CD4-positive, alpha-beta T cell (primary cell): ENCODE data around the gene TIE1. TPM values are rescaled to one million over a fixed set of nuclear protein-coding genes. Genes with fewer than 3 reads are reported as not detected.

Source experiments
- ATAC-seq: fragments of 200-7000 bp; cut with Tn5 transposase; one replicate; pipeline ENCODE4 v1.10.0; 2022; ENCODE audit warnings: mild to moderate bottlenecking; ENCODE audit not compliant: poor library complexity
- CTCF ChIA-PET: fragments of 350-600 bp; sonication (Branson Sonifier 250); formaldehyde crosslinking; loops from one replicate; lab custom pipeline; 2021; ENCODE audit warnings: antibody characterized with exemption, inconsistent platforms; lab: Charles Lee
- POLR2A ChIA-PET: fragments of 350-600 bp; sonication (Branson Sonifier 250); formaldehyde crosslinking; loops from one replicate; lab custom pipeline; 2021; ENCODE audit warnings: antibody characterized with exemption, inconsistent platforms; lab: Charles Lee
- DNase-seq, 14 experiments: peaks; one replicate each; pipeline ENCODE4 v3.0.0-alpha.2; 2013 to 2020; ENCODE audit warnings: mixed read lengths in 2 of 14
- H3K27ac ChIP-seq, 2 donors: one replicate each; pipeline versions ENCODE4 v1.5.1 to v1.7.0; 2013; ENCODE audit warnings: low read length in 2 of 2, low read depth in 1 of 2, mild to moderate bottlenecking in 1 of 2
- H3K27me3 ChIP-seq, 2 experiments: 1 replicate in 1 of 2; 2 replicates in 1 of 2; pipeline versions ENCODE4 v1.6.1 to v1.7.0; 2013; ENCODE audit warnings: low read length in 2 of 2, control low read depth in 1 of 2, mild to moderate bottlenecking in 1 of 2, moderate library complexity in 1 of 2; ENCODE audit not compliant: insufficient read depth in 2 of 2, control insufficient read depth in 1 of 2
- H3K36me3 ChIP-seq: one replicate; pipeline ENCODE4 v1.6.1; 2013; ENCODE audit warnings: low read length, control low read depth; ENCODE audit not compliant: insufficient read depth
- H3K4me1 ChIP-seq: one replicate; pipeline ENCODE4 v1.6.1; 2013; ENCODE audit warnings: low read length, control low read depth; ENCODE audit not compliant: insufficient read depth
- H3K4me3 ChIP-seq: one replicate; pipeline ENCODE4 v1.5.1; 2013; ENCODE audit warnings: mild to moderate bottlenecking, low read length, moderate library complexity
- H3K9me3 ChIP-seq, 2 experiments: 1 replicate in 1 of 2; 2 replicates in 1 of 2; pipeline versions ENCODE4 v1.6.1 to v1.7.0; 2013; ENCODE audit warnings: low read length in 2 of 2, mild to moderate bottlenecking in 2 of 2, control low read depth in 1 of 2, moderate library complexity in 1 of 2; ENCODE audit not compliant: control insufficient read depth in 1 of 2, insufficient read depth in 1 of 2
- H3K27ac Mint-ChIP-seq: one replicate; pipeline ENCODE4 v1.8.0; 2020; ENCODE audit warnings: mixed read lengths
- H3K27me3 Mint-ChIP-seq: one replicate; pipeline ENCODE4 v1.8.0; 2021; ENCODE audit warnings: mixed read lengths
- H3K36me3 Mint-ChIP-seq: one replicate; pipeline ENCODE4 v1.8.0; 2021; ENCODE audit warnings: low read depth, mixed read lengths
- H3K4me1 Mint-ChIP-seq: one replicate; pipeline ENCODE4 v1.8.0; 2021; ENCODE audit warnings: low read depth, mixed read lengths
- H3K4me3 Mint-ChIP-seq: one replicate; pipeline ENCODE4 v1.8.0; 2020; ENCODE audit warnings: mild to moderate bottlenecking, mixed read lengths
- H3K9me3 Mint-ChIP-seq: one replicate; pipeline ENCODE4 v1.8.0; 2020; ENCODE audit warnings: mixed read lengths
- intact Hi-C, 2 experiments: fragments of 100-400 bp; cut with DNase I in 1 of 2; cut with micrococcal nuclease in 1 of 2; formaldehyde crosslinking; loops; one replicate each; pipeline versions ENCODE4 v1.15.1 to v1.9.0; 2023 to 2025; cut with DNase I, micrococcal nuclease
- total RNA-seq, 174 experiments: library from RNA in 2 of 174; stranded (reverse) in 2 of 174; gene quantifications; one replicate each; pipeline ENCODE4 v1.2.3 and lab custom pipeline; 2021 to 2026
- TF ChIP-seq, protein P1 (sequence below): fragments of 200-600 bp; IDR thresholded peaks from one replicate; pipeline ENCODE4 v1.8.0; 2022; ENCODE audit warnings: antibody characterized with exemption, mild to moderate bottlenecking

The TIE1 gene
- total RNA-seq, 2 experiments from 2014 or later = not detected

DNA sequence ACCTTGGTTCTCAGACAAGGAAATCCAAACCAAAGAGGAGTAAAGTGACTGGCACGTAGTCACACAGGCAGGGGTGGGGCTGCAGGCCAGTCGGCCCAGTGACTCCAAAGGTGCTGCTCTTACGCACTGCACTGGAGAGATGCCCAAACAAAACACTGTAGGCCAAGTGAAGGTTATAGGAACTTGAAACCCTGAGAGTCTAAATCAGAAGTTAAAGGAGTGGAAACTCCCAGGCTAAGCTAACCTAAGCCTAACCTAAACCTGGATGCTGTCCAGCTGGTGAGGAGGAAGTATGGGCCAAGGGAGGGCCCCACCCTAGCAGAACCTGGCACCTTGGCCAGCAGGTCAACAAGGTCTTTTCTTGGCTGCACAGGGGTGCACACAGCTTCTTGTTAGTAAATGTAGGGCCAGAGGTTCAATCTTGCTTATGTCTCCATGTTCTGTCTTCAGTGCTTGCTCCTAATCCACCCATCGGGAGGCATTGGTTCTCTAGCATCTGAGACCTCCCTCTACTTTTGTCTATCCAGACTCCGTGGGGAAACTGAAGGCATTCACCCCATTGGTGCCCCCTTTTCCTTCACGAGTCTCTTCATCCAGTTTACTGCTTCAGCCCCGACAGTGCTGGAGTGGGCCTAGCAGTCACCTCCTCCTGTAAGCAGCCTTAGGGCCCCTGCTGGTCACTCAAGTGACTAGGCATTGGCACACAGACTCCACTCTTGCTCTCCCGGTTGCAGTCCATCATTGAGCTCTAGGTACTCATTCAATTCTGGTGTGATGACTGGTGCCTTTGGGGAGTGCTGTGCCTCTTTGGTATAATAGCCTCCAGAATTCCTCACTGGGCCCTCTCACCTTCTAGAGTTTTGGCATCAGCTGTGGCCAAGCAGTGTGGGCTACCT, 43.9 kb upstream of the TIE1 start:
- ChIA-PET CTCF (no interaction called here), POLR2A (no interaction called here)
- Histone ChIP-seq H3K36me3 (no peaks in the 10 kb centered on the region), H3K27me3 (peaks cover 0 to 2% of the 10 kb centered on the region in 2 experiments), H3K9me3 (no peaks in the 10 kb centered on the region), H3K27ac (no peak overlapping the region), H3K4me1 (no peaks in the 10 kb centered on the region), H3K4me3 (no peak overlapping the region)
- TF ChIP-seq, protein P1, sequence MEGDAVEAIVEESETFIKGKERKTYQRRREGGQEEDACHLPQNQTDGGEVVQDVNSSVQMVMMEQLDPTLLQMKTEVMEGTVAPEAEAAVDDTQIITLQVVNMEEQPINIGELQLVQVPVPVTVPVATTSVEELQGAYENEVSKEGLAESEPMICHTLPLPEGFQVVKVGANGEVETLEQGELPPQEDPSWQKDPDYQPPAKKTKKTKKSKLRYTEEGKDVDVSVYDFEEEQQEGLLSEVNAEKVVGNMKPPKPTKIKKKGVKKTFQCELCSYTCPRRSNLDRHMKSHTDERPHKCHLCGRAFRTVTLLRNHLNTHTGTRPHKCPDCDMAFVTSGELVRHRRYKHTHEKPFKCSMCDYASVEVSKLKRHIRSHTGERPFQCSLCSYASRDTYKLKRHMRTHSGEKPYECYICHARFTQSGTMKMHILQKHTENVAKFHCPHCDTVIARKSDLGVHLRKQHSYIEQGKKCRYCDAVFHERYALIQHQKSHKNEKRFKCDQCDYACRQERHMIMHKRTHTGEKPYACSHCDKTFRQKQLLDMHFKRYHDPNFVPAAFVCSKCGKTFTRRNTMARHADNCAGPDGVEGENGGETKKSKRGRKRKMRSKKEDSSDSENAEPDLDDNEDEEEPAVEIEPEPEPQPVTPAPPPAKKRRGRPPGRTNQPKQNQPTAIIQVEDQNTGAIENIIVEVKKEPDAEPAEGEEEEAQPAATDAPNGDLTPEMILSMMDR = no peak
- no peak for ATAC-seq
- no peaks in the 10 kb centered on the region for H3K36me3 Mint-ChIP-seq
- intact Hi-C loops = no loop called here
- no peaks in the 10 kb centered on the region for H3K9me3 Mint-ChIP-seq
- peaks cover 12% of the 10 kb centered on the region for H3K27me3 Mint-ChIP-seq
- no peak overlapping the region for H3K4me3 Mint-ChIP-seq
- H3K4me1 Mint-ChIP-seq = no peaks in the 10 kb centered on the region
- no peak overlapping the region for H3K27ac Mint-ChIP-seq
- DNase-seq = no peak

DNA sequence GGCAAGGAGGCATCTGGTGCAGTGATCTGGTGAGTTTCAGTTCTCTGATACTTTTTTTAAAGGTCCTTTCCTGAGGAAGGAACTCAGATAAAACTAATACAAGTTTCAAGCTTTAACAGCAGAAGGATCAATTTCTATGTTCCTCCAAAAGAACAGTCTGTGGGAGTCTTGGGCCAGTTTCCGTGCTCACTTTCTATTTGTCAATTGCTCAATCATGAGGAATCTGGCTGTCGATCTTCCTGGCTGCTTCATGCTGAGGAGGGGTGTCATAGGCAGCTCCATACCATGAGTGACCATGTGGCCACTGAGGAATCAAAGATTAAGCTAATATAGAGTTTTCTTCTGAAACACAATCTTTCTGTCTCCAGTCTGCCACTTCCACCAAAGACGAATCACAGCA, 42.4 kb upstream of the TIE1 start:
- DNase-seq (no peak), ATAC-seq (no peak)
- H3K4me3 ChIP-seq = no peak overlapping the region
- H3K27ac ChIP-seq = no peak overlapping the region
- intact Hi-C loops = no loop called here
- ChIA-PET CTCF (no interaction called here), POLR2A (no interaction called here)
- H3K27me3 Mint-ChIP-seq = peaks cover 5% of the 10 kb centered on the region
- H3K27me3 ChIP-seq = peaks cover 0 to under 1% of the 10 kb centered on the region in 2 experiments
- no peaks in the 10 kb centered on the region for H3K36me3 ChIP-seq
- H3K4me3 Mint-ChIP-seq = no peak overlapping the region
- no peaks in the 10 kb centered on the region for H3K9me3 ChIP-seq
- H3K4me1 Mint-ChIP-seq = no peaks in the 10 kb centered on the region
- TF ChIP-seq, protein P1 = no peak
- H3K27ac Mint-ChIP-seq = no peak overlapping the region
- H3K36me3 Mint-ChIP-seq = no peaks in the 10 kb centered on the region
- H3K9me3 Mint-ChIP-seq = no peaks in the 10 kb centered on the region
- no peaks in the 10 kb centered on the region for H3K4me1 ChIP-seq

DNA sequence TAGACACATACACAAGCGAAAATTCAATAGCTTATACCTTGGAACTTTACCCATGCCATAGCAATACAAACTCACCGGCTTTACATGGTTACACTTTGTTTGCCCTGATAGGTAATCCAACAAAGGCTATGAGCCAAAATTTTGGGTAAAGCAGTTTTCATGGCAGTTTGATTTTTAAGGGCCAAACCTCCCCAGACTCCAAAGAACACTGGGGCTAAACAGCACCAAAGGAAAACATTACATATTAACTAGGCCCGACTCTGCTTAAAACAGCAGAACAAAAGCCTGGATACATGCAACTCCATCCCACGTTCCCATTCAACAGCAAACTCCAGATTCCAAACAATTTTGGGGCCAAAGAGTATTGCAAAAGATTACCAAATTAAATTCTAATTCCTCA, 35.4 kb upstream of the TIE1 start:
- H3K36me3 Mint-ChIP-seq = no peaks in the 10 kb centered on the region
- POLR2A ChIA-PET = no interaction called here
- TF ChIP-seq, protein P1 = no peak
- no peak for DNase-seq
- peaks cover 6% of the 10 kb centered on the region for H3K4me1 Mint-ChIP-seq
- Histone ChIP-seq H3K27ac (no peak overlapping the region), H3K36me3 (no peaks in the 10 kb centered on the region), H3K4me3 (no peak overlapping the region), H3K4me1 (peaks cover 3% of the 10 kb centered on the region), H3K9me3 (no peaks in the 10 kb centered on the region), H3K27me3 (peaks cover 0 to 6% of the 10 kb centered on the region in 2 experiments)
- H3K4me3 Mint-ChIP-seq = no peak overlapping the region
- H3K27me3 Mint-ChIP-seq = peaks cover 5% of the 10 kb centered on the region
- CTCF ChIA-PET = no interaction called here
- H3K9me3 Mint-ChIP-seq = no peaks in the 10 kb centered on the region
- intact Hi-C loops = no loop called here
- no peak for ATAC-seq
- H3K27ac Mint-ChIP-seq = no peak overlapping the region
